NB4 (cell line): ENCODE data around the gene TMEM242.
A peak's percentile ranks its signal among the peaks of the same experiment; 100 is the strongest.

ENCODE experiments used
- DNase-seq: peaks from one replicate; pipeline ENCODE4 v3.0.0; 2010; ENCODE audit warnings: low read depth
- H3K4me3 ChIP-seq: one replicate; pipeline ENCODE4 v1.5.1; 2011; ENCODE audit warnings: mild to moderate bottlenecking, low read depth, low read length, moderate library complexity
- CTCF ChIP-seq: IDR thresholded peaks from one replicate; pipeline ENCODE4 v1.5.1; 2012; ENCODE audit warnings: low read depth, low read length
- MAX ChIP-seq: IDR thresholded peaks from 2 replicates; pipeline ENCODE4 v1.6.1; 2011; ENCODE audit warnings: low read depth, low read length
- MYC ChIP-seq: IDR thresholded peaks from 2 replicates; pipeline ENCODE4 v1.6.1; 2011; ENCODE audit warnings: low read depth, low read length
- POLR2A ChIP-seq: IDR thresholded peaks from 2 replicates; pipeline ENCODE4 v1.6.1; 2011; ENCODE audit warnings: mild to moderate bottlenecking; ENCODE audit not compliant: insufficient read length; ENCODE audit errors: extremely low read depth

Gene TMEM242

GRCh38 chr6:157364705-157365104, 41.4 kb upstream of the TMEM242 start:
- H3K4me3 ChIP-seq, result no peak overlapping the region
- TF ChIP-seq MAX (no peak), MYC (no peak), POLR2A (no peak), CTCF (no peak)
- DNase-seq, result no peak

- no peak for TF ChIP-seq CTCF
Observed at GRCh38 chr6:157361886-157362285, 38.6 kb upstream of the TMEM242 start.

GRCh38 chr6:157358287-157358686, 35.0 kb upstream of the TMEM242 start:
- no peak for TF ChIP-seq CTCF
- no peak for TF ChIP-seq MYC
- TF ChIP-seq MAX, result no peak
- TF ChIP-seq POLR2A, result no peak
- DNase-seq, result peak; percentile 72
- H3K4me3 ChIP-seq, result no peak overlapping the region

More at GRCh38 chr6:157361886-157362285, 38.6 kb upstream of the TMEM242 start:
- H3K4me3 ChIP-seq, result no peak overlapping the region
- no peak for DNase-seq

- TF ChIP-seq MYC, result no peak
- no peak for TF ChIP-seq POLR2A
- TF ChIP-seq MAX, result no peak
- no peak for TF ChIP-seq CTCF
- no peak for DNase-seq
- no peak overlapping the region for H3K4me3 ChIP-seq
Observed at GRCh38 chr6:157346373-157346772, 23.1 kb upstream of the TMEM242 start.

GRCh38 chr6:157343732-157344131, 20.4 kb upstream of the TMEM242 start:
- no peak overlapping the region for H3K4me3 ChIP-seq
- TF ChIP-seq MAX (no peak), MYC (no peak), CTCF (no peak), POLR2A (no peak)
- no peak for DNase-seq

GRCh38 chr6:157339432-157339831, 16.1 kb upstream of the TMEM242 start:
- TF ChIP-seq POLR2A (no peak), CTCF (peak; percentile 26)
- no peak for DNase-seq
- no peak overlapping the region for H3K4me3 ChIP-seq
